ENCODE measurements around the gene ITGB1.

DNA sequence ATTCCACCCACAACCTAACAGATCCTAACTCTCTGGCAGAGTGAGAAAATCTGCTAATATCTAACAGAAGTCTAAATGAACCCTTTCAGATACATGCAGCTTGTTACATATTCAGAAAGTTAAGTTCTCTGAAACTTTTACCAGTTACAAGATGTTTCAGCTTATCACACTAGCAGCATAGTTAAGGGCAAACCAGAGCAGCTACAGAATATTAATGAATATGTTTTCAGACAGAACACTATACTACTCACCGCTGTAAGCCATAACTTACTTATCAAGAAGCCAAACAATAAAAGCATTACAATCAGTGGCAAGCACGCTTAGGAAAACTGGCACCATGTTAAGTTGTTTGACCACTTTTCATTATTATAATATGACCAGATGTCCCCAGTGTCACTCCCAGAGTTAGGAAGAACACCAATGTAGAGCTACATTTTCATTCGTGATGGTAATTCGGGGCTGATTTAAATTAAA is 2.7 kb downstream of the ITGB1 start:
- TF ChIP-seq POLR2A (IDR thresholded peaks at IDR 0.05; ENCODE audit: control extremely low read depth in 1 of 2, low read depth in 2 of 2, low read length in 2 of 2) (no peak), NRF1 (IDR thresholded peaks at IDR 0.05; ENCODE audit: low read depth, low read length) (no peak), BCL11A (IDR thresholded peaks at IDR 0.05; ENCODE audit: low read depth in 2 of 2, low read length in 2 of 2) (no peak), GABPA (IDR thresholded peaks at IDR 0.05; ENCODE audit: borderline replicate concordance, insufficient read depth, low read length) (no peak), BACH1 (IDR thresholded peaks at IDR 0.05; ENCODE audit: low read length) (no peak), YY1 (IDR thresholded peaks at IDR 0.05; ENCODE audit: low read depth, low read length) (no peak), EP300 (IDR thresholded peaks at IDR 0.05; ENCODE audit: borderline replicate concordance in 1 of 2, low read depth in 2 of 2, low read length in 2 of 2) (no peak), SIN3A (conservative IDR thresholded peaks at IDR 0.05 in 1 of 2, IDR thresholded peaks at IDR 0.05 in 1 of 2; ENCODE audit: low read depth in 1 of 2, low read length in 2 of 2) (no peak), BRCA1 (IDR thresholded peaks at IDR 0.05; ENCODE audit: low read depth, low read length) (no peak), RAD21 (IDR thresholded peaks at IDR 0.05 in 1 of 2, conservative IDR thresholded peaks at IDR 0.05 in 1 of 2; ENCODE audit: low read depth in 2 of 2, low read length in 2 of 2) (no peak), ASH2L (IDR thresholded peaks at IDR 0.05; ENCODE audit: low read length) (no peak), TAF7 (optimal IDR thresholded peaks at IDR 0.05; ENCODE audit: borderline replicate concordance, low read depth, low read length) (no peak), KDM1A (IDR thresholded peaks at IDR 0.05; ENCODE audit: borderline replicate concordance, low read length) (no peak)
- TF ChIP-seq, protein P1, sequence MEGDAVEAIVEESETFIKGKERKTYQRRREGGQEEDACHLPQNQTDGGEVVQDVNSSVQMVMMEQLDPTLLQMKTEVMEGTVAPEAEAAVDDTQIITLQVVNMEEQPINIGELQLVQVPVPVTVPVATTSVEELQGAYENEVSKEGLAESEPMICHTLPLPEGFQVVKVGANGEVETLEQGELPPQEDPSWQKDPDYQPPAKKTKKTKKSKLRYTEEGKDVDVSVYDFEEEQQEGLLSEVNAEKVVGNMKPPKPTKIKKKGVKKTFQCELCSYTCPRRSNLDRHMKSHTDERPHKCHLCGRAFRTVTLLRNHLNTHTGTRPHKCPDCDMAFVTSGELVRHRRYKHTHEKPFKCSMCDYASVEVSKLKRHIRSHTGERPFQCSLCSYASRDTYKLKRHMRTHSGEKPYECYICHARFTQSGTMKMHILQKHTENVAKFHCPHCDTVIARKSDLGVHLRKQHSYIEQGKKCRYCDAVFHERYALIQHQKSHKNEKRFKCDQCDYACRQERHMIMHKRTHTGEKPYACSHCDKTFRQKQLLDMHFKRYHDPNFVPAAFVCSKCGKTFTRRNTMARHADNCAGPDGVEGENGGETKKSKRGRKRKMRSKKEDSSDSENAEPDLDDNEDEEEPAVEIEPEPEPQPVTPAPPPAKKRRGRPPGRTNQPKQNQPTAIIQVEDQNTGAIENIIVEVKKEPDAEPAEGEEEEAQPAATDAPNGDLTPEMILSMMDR (IDR thresholded peaks at IDR 0.05; ENCODE audit: control extremely low read depth in 1 of 3, insufficient read depth in 1 of 3, low read depth in 1 of 3, low read length in 3 of 3): no peak

All from H1 (cell line).